Trophoblast cell (in vitro differentiated cells and primary cell): ENCODE measurements around the gene STX3.
"Not testable (repeated sequence)": the region's sequence is repeated elsewhere in the genome, so short reads cannot be mapped to it uniquely, and the experiment has no call there.

Experiments
- DNase-seq, 2 donors: peaks; one replicate each; pipeline ENCODE4 v3.0.0-alpha.2; 2016
- H2AFZ ChIP-seq: 2 replicates; pipeline ENCODE4 v1.6.1; 2013; ENCODE audit warnings: low read length, moderate library complexity, mild to moderate bottlenecking; ENCODE audit not compliant: insufficient read depth, poor library complexity
- H2AK5ac ChIP-seq: 2 replicates; pipeline ENCODE4 v1.6.1; 2013; ENCODE audit warnings: mild to moderate bottlenecking, low read length
- H2BK120ac ChIP-seq: 2 replicates; pipeline ENCODE4 v1.6.1; 2013; ENCODE audit warnings: low read length, mild to moderate bottlenecking, moderate library complexity; ENCODE audit not compliant: insufficient read depth, poor library complexity
- H2BK12ac ChIP-seq: 2 replicates; pipeline ENCODE4 v1.6.1; 2013; ENCODE audit warnings: mild to moderate bottlenecking, low read length, moderate library complexity
- H2BK5ac ChIP-seq: 2 replicates; pipeline ENCODE4 v1.6.1; 2013; ENCODE audit warnings: low read length, low read depth, moderate library complexity, mild to moderate bottlenecking; ENCODE audit not compliant: poor library complexity
- H3K14ac ChIP-seq: 2 replicates; pipeline ENCODE4 v1.6.1; 2013; ENCODE audit warnings: mild to moderate bottlenecking, low read length
- H3K18ac ChIP-seq: 2 replicates; pipeline ENCODE4 v1.6.1; 2013; ENCODE audit warnings: mild to moderate bottlenecking, low read length
- H3K23ac ChIP-seq: 2 replicates; pipeline ENCODE4 v1.6.1; 2013; ENCODE audit warnings: low read length
- H3K27ac ChIP-seq: 2 replicates; pipeline ENCODE4 v1.5.1; 2013; ENCODE audit warnings: low read depth, mild to moderate bottlenecking, inconsistent platforms, low read length, moderate library complexity
- H3K27me3 ChIP-seq: 2 replicates; pipeline ENCODE4 v1.6.1; 2013; ENCODE audit warnings: inconsistent platforms, mild to moderate bottlenecking, low read length, moderate library complexity; ENCODE audit not compliant: insufficient read depth
- H3K36me3 ChIP-seq, 2 experiments: 1 replicate in 1 of 2; 2 replicates in 1 of 2; pipeline ENCODE4 v1.6.1; 2013; ENCODE audit warnings: low read length in 2 of 2, mild to moderate bottlenecking in 2 of 2, moderate library complexity in 1 of 2; ENCODE audit not compliant: insufficient read depth in 2 of 2, control insufficient read depth in 1 of 2
- H3K4ac ChIP-seq: 2 replicates; pipeline ENCODE4 v1.6.1; 2013; ENCODE audit warnings: low read depth, mild to moderate bottlenecking, low read length, moderate library complexity
- H3K4me1 ChIP-seq, 2 experiments: 1 replicate in 1 of 2; 2 replicates in 1 of 2; pipeline ENCODE4 v1.6.1; 2013; ENCODE audit warnings: low read length in 2 of 2, mild to moderate bottlenecking in 2 of 2, moderate library complexity in 1 of 2; ENCODE audit not compliant: insufficient read depth in 2 of 2, control insufficient read depth in 1 of 2
- H3K4me2 ChIP-seq: 2 replicates; pipeline ENCODE4 v1.6.1; 2013; ENCODE audit warnings: inconsistent platforms, mild to moderate bottlenecking, low read length, moderate library complexity
- H3K4me3 ChIP-seq: 2 replicates; pipeline ENCODE4 v1.5.1; 2013; ENCODE audit warnings: mild to moderate bottlenecking, low read depth, low read length, inconsistent platforms
- H3K79me1 ChIP-seq: one replicate; pipeline ENCODE4 v1.6.1; 2013; ENCODE audit warnings: low read length
- H3K79me2 ChIP-seq: 2 replicates; pipeline ENCODE4 v1.6.1; 2013; ENCODE audit warnings: low read length, mild to moderate bottlenecking; ENCODE audit not compliant: control insufficient read depth, insufficient read depth, poor library complexity
- H3K9ac ChIP-seq: 2 replicates; pipeline ENCODE4 v1.6.1; 2013; ENCODE audit warnings: mild to moderate bottlenecking, low read length
- H3K9me3 ChIP-seq: 2 replicates; pipeline ENCODE4 v1.6.1; 2013; ENCODE audit warnings: low read depth, mild to moderate bottlenecking, control low read depth, inconsistent platforms, low read length; ENCODE audit not compliant: insufficient read depth
- H4K12ac ChIP-seq: 2 replicates; pipeline ENCODE4 v1.6.1; 2013; ENCODE audit warnings: low read depth, mild to moderate bottlenecking, low read length, moderate library complexity
- H4K8ac ChIP-seq: 2 replicates; pipeline ENCODE4 v1.6.1; 2013; ENCODE audit warnings: low read depth, mild to moderate bottlenecking, low read length, moderate library complexity
- H4K91ac ChIP-seq: one replicate; pipeline ENCODE4 v1.6.1; 2013; ENCODE audit warnings: low read depth, mild to moderate bottlenecking, low read length, moderate library complexity
- WGBS: extraction: QIAGEN DNeasy Blood & Tissue Kit; methylation state at CpG from one replicate; pipeline ENCODE4 v1.1.7; 2013; ENCODE audit warnings: missing lambda C conversion rate; ENCODE audit not compliant: insufficient read length, insufficient coverage; ENCODE audit errors: extremely low coverage; 5-methylcytosine and 5-hydroxymethylcytosine counted together

The STX3 gene

GRCh38 chr11:59779487-59779886 is 24.3 kb downstream of the STX3 start:
- no peak overlapping the region for H4K91ac ChIP-seq
- no peak overlapping the region for H3K14ac ChIP-seq
- H3K36me3 ChIP-seq, result peaks cover 7 to 34% of the 10 kb centered on the region in 2 experiments
- H3K9me3 ChIP-seq, result peaks cover 2% of the 10 kb centered on the region
- H3K79me1 ChIP-seq, result no peaks in the 10 kb centered on the region
- H3K4me3 ChIP-seq, result no peak overlapping the region
- no peak overlapping the region for H3K27ac ChIP-seq
- H2BK12ac ChIP-seq, result no peak overlapping the region
- H2AFZ ChIP-seq, result no peak overlapping the region
- H4K12ac ChIP-seq, result no peak overlapping the region
- H3K4ac ChIP-seq, result no peak overlapping the region
- no peak overlapping the region for H4K8ac ChIP-seq
- no peak overlapping the region for H2BK120ac ChIP-seq
- DNase-seq, result no peak
- H3K23ac ChIP-seq, result no peak overlapping the region
- no peak overlapping the region for H3K18ac ChIP-seq
- no peak overlapping the region for H2BK5ac ChIP-seq
- no peaks in the 10 kb centered on the region for H3K4me1 ChIP-seq
- H3K9ac ChIP-seq, result no peak overlapping the region
- H3K79me2 ChIP-seq, result no peaks in the 10 kb centered on the region
- no peaks in the 10 kb centered on the region for H3K27me3 ChIP-seq
- no CpG with 5 or more reads among the region's 1 CpG for WGBS
- H3K4me2 ChIP-seq, result no peak overlapping the region
- no peak overlapping the region for H2AK5ac ChIP-seq

GRCh38 chr11:59782080-59782479 is 26.9 kb downstream of the STX3 start:
- peaks cover 2% of the 10 kb centered on the region for H3K9me3 ChIP-seq
- peaks cover under 1% of the 10 kb centered on the region for H3K79me1 ChIP-seq
- no peak overlapping the region for H4K8ac ChIP-seq
- no peak overlapping the region for H2BK5ac ChIP-seq
- H3K4me3 ChIP-seq, result no peak overlapping the region
- no peak overlapping the region for H3K18ac ChIP-seq
- DNase-seq, result no peak
- H3K23ac ChIP-seq, result no peak overlapping the region
- no CpG with 5 or more reads among the region's 2 CpGs for WGBS
- peaks cover 8 to 26% of the 10 kb centered on the region in 2 experiments for H3K36me3 ChIP-seq
- no peak overlapping the region for H4K91ac ChIP-seq
- no peak overlapping the region for H3K14ac ChIP-seq
- no peaks in the 10 kb centered on the region for H3K27me3 ChIP-seq
- no peak overlapping the region for H2AFZ ChIP-seq
- no peak overlapping the region for H3K4ac ChIP-seq
- H3K4me2 ChIP-seq, result no peak overlapping the region
- no peak overlapping the region for H3K27ac ChIP-seq
- H2BK12ac ChIP-seq, result no peak overlapping the region
- H3K79me2 ChIP-seq, result peaks cover 3% of the 10 kb centered on the region
- no peak overlapping the region for H2AK5ac ChIP-seq
- H3K9ac ChIP-seq, result no peak overlapping the region
- no peak overlapping the region for H4K12ac ChIP-seq
- no peak overlapping the region for H2BK120ac ChIP-seq
- peaks cover 4% of the 10 kb centered on the region in 2 experiments for H3K4me1 ChIP-seq

DNA sequence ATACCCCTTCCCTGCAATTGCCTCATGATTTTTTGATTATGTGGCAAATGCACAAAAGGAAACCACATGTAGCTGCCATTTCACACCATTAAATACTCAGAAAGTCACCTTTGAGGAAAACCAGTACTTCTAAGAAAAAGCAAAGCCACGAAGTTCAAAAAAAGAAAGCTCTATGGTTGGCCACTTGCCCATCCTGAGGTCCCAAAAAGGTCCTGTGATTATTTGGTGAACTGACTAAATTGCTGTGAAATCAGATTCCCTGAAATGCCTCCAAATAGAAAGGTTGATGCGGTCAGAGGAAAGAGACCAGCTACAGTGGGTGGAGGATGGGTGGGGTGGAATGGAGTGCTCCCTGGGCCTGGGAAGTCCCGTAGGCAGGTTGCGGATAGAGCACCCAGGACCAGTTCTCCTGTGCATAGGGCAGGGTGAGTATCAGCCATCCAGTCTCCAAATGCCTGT is 28.5 kb downstream of the STX3 start:
- Histone ChIP-seq H2BK12ac (no peak overlapping the region), H3K27me3 (no peaks in the 10 kb centered on the region), H3K4ac (no peak overlapping the region), H2AK5ac (no peak overlapping the region), H3K36me3 (peaks cover 5 to 17% of the 10 kb centered on the region in 2 experiments), H4K8ac (no peak overlapping the region), H4K91ac (no peak overlapping the region), H3K23ac (no peak overlapping the region), H3K4me1 (peaks cover 10 to 11% of the 10 kb centered on the region in 2 experiments), H3K4me2 (no peak overlapping the region), H3K79me2 (peaks cover 4% of the 10 kb centered on the region), H2BK120ac (no peak overlapping the region), H3K9ac (no peak overlapping the region), H3K14ac (no peak overlapping the region), H3K79me1 (peaks cover 7% of the 10 kb centered on the region), H3K27ac (no peak overlapping the region), H3K18ac (no peak overlapping the region), H2BK5ac (no peak overlapping the region), H3K4me3 (no peak overlapping the region), H3K9me3 (peaks cover 2% of the 10 kb centered on the region), H4K12ac (no peak overlapping the region), H2AFZ (no peak overlapping the region)
- WGBS, result no CpG with 5 or more reads among the region's 4 CpGs
- no peak for DNase-seq

- not testable (repeated sequence) for H3K27me3 ChIP-seq, H3K14ac ChIP-seq, H3K79me2 ChIP-seq, H3K27ac ChIP-seq, H4K91ac ChIP-seq, DNase-seq, H4K12ac ChIP-seq, H2AFZ ChIP-seq, H3K9me3 ChIP-seq, H3K79me1 ChIP-seq, H3K9ac ChIP-seq, H2BK120ac ChIP-seq, H3K4me3 ChIP-seq, H3K4ac ChIP-seq, H2BK12ac ChIP-seq, H3K4me2 ChIP-seq, H3K18ac ChIP-seq, H4K8ac ChIP-seq, H2BK5ac ChIP-seq, H2AK5ac ChIP-seq, H3K23ac ChIP-seq
- peaks cover 7 to 17% of the 10 kb centered on the region in 2 experiments for H3K36me3 ChIP-seq
- WGBS, result no CpG with 5 or more reads among the region's 5 CpGs
- peaks cover 12 to 14% of the 10 kb centered on the region in 2 experiments for H3K4me1 ChIP-seq
Measured at GRCh38 chr11:59784441-59784840, 29.3 kb downstream of the STX3 start.
